PC-3 (cell line): Measurements from ENCODE around the gene ACAP2. TPM values are rescaled to one million over a fixed set of nuclear protein-coding genes. Genes with fewer than 3 reads are reported as not detected.

Experiments
- ATAC-seq: fragments of 200-7000 bp; cut with Tn5 transposase; 2 replicates; pipeline ENCODE4 v1.9.1; 2020; ENCODE audit warnings: mild to moderate bottlenecking, moderate library complexity
- BruUV-seq: library from RNA; stranded (reverse); fragments of 400-500 nt; replicated peaks from 2 replicates; lab custom pipeline; 2021; lab: Mats Ljungman, UMichigan
- CTCF ChIA-PET: fragments of 300-600 bp; sonication (Branson Sonifier 250); formaldehyde crosslinking; loops from one replicate; lab custom pipeline; 2022; ENCODE audit warnings: antibody characterized with exemption; lab: Charles Lee
- POLR2A ChIA-PET: fragments of 300-600 bp; sonication (Branson Sonifier 250); formaldehyde crosslinking; loops from one replicate; lab custom pipeline; 2022; ENCODE audit warnings: antibody characterized with exemption; ENCODE audit not compliant: unreplicated experiment; lab: Charles Lee
- DNase-seq: peaks from one replicate; pipeline ENCODE4 v3.0.0-alpha.2; 2015
- H2AFZ ChIP-seq: fragments of 300-600 bp; sonication (generic); 2 replicates; pipeline ENCODE4 v1.6.0; 2016; ENCODE audit warnings: antibody characterized with exemption, low read length
- H3F3A ChIP-seq: fragments of 300-600 bp; sonication (generic); one replicate; pipeline ENCODE4 v1.6.0; 2017; ENCODE audit warnings: antibody characterized with exemption, low read length, control low read depth, mild to moderate bottlenecking; ENCODE audit not compliant: unreplicated experiment
- H3K27ac ChIP-seq: fragments of 300-600 bp; sonication (generic); 2 replicates; pipeline ENCODE4 v1.5.1; 2016; ENCODE audit warnings: mild to moderate bottlenecking, low read length
- H3K27me3 ChIP-seq: fragments of 300-600 bp; sonication (generic); 2 replicates; pipeline ENCODE4 v1.6.1; 2016; ENCODE audit warnings: low read length, mixed read lengths
- H3K36me3 ChIP-seq: fragments of 300-600 bp; sonication (generic); 2 replicates; pipeline ENCODE4 v1.6.1; 2016; ENCODE audit warnings: low read depth, mixed run types, low read length, mixed read lengths
- H3K4me1 ChIP-seq: fragments of 300-600 bp; sonication (generic); 2 replicates; pipeline ENCODE4 v1.5.1; 2016; ENCODE audit warnings: low read length; ENCODE audit not compliant: insufficient read depth
- H3K4me2 ChIP-seq: fragments of 300-600 bp; sonication (generic); 2 replicates; pipeline ENCODE4 v1.6.0; 2016; ENCODE audit warnings: low read length
- H3K4me3 ChIP-seq: fragments of 300-600 bp; sonication (generic); 2 replicates; pipeline ENCODE4 v1.5.1; 2016; ENCODE audit warnings: mild to moderate bottlenecking, low read length, mixed read lengths
- H3K79me2 ChIP-seq: fragments of 300-600 bp; sonication (generic); 2 replicates; pipeline ENCODE4 v1.6.1; 2017; ENCODE audit warnings: low read length, mixed read lengths
- H3K9ac ChIP-seq: fragments of 300-600 bp; sonication (generic); 2 replicates; pipeline ENCODE4 v1.6.0; 2016; ENCODE audit warnings: mild to moderate bottlenecking, low read length
- H3K9me2 ChIP-seq: fragments of 300-600 bp; sonication (generic); replicated peaks from 2 replicates; pipeline ENCODE4 v1.6.1; 2016; ENCODE audit warnings: mixed run types, low read length, mixed read lengths
- H3K9me3 ChIP-seq: fragments of 300-600 bp; sonication (generic); 2 replicates; pipeline ENCODE4 v1.6.1; 2016; ENCODE audit warnings: low read length, mixed read lengths
- H4K20me1 ChIP-seq: fragments of 300-600 bp; sonication (generic); 2 replicates; pipeline ENCODE4 v1.6.1; 2016; ENCODE audit warnings: low read length, mixed read lengths
- CTCF ChIP-seq: fragments of 300-600 bp; sonication (generic); conservative IDR thresholded peaks from 2 replicates; pipeline ENCODE4 v1.5.1; 2017; ENCODE audit warnings: antibody characterized with exemption, low read depth, mild to moderate bottlenecking, low read length
- EZH2 ChIP-seq: fragments of 300-600 bp; sonication (generic); IDR thresholded peaks from one replicate; pipeline ENCODE4 v1.6.1; 2017; ENCODE audit warnings: antibody characterized with exemption, mild to moderate bottlenecking, low read length; ENCODE audit not compliant: unreplicated experiment
- EZH2phosphoT487 ChIP-seq: fragments of 300-600 bp; sonication (generic); IDR thresholded peaks from 2 replicates; pipeline ENCODE4 v1.6.1; 2018; ENCODE audit warnings: mild to moderate bottlenecking, antibody characterized with exemption, low read length, borderline replicate concordance
- intact Hi-C: fragments of 100-400 bp; cut with micrococcal nuclease; formaldehyde crosslinking; loops from 2 replicates; pipeline ENCODE4 v1.9.0; 2023
- total RNA-seq: library from RNA; depleted of rRNA; stranded (reverse); fragments of >200 nt; gene quantifications from 2 replicates; pipeline ENCODE4 v1.2.3, GENCODE V29; 2014

ACAP2 gene
- total RNA-seq, 1 experiment from 2014 or later: 33.5 TPM

GRCh38 chr3:195268576-195269309, 174.1 kb downstream of the ACAP2 start:
- CTCF ChIA-PET: interaction anchor here (0.5 kb wide), 1 partner anchor 601 kb away, joined by 4 read pairs; no protein-coding TSS in a partner anchor

GRCh38 chr3:195267096-195267495, 175.7 kb downstream of the ACAP2 start:
- no peak for ATAC-seq
- H3K79me2 ChIP-seq: peaks cover 74% of the 10 kb centered on the region
- H4K20me1 ChIP-seq: peaks cover 14% of the 10 kb centered on the region; the same call in 1 of the 2 replicates

More at GRCh38 chr3:195268576-195269309, 174.1 kb downstream of the ACAP2 start:
- ATAC-seq (no peak), DNase-seq (no peak)
- Histone ChIP-seq H3K9ac (no peak overlapping the region), H3F3A (no peaks in the 10 kb centered on the region), H3K4me1 (peaks cover 21% of the 10 kb centered on the region), H3K9me2 (no peaks in the 10 kb centered on the region), H2AFZ (no peak overlapping the region), H4K20me1 (peaks cover 14% of the 10 kb centered on the region; the same call in 1 of the 2 replicates), H3K27me3 (no peaks in the 10 kb centered on the region), H3K36me3 (peaks cover 12% of the 10 kb centered on the region), H3K4me2 (peak overlapping the region; percentile 96), H3K9me3 (no peaks in the 10 kb centered on the region), H3K79me2 (peaks cover 64% of the 10 kb centered on the region), H3K27ac (no peak overlapping the region), H3K4me3 (peak overlapping the region; percentile 82; the same call in 1 of the 2 replicates)
- intact Hi-C loops: no loop called here
- TF ChIP-seq EZH2: no peak
- TF ChIP-seq EZH2phosphoT487: no peak
- no peak for TF ChIP-seq CTCF
- POLR2A ChIA-PET: no interaction called here
- BruUV-seq: no TSS peak

More at GRCh38 chr3:195267096-195267495, 175.7 kb downstream of the ACAP2 start:
- Histone ChIP-seq H3K4me2 (no peak overlapping the region), H3K4me1 (peaks cover 19% of the 10 kb centered on the region), H3K9me3 (no peaks in the 10 kb centered on the region), H3K36me3 (peaks cover 12% of the 10 kb centered on the region), H3K27me3 (no peaks in the 10 kb centered on the region), H2AFZ (no peak overlapping the region), H3K9me2 (no peaks in the 10 kb centered on the region), H3F3A (no peaks in the 10 kb centered on the region), H3K9ac (no peak overlapping the region), H3K4me3 (no peak overlapping the region), H3K27ac (no peak overlapping the region)
- ChIA-PET POLR2A (no interaction called here), CTCF (no interaction called here)
- DNase-seq: no peak
- no TSS peak for BruUV-seq
- TF ChIP-seq CTCF: no peak
- TF ChIP-seq EZH2phosphoT487: no peak
- no peak for TF ChIP-seq EZH2
- intact Hi-C loops: no loop called here
